Measurements from ENCODE around the gene SAPCD2.

DNA sequence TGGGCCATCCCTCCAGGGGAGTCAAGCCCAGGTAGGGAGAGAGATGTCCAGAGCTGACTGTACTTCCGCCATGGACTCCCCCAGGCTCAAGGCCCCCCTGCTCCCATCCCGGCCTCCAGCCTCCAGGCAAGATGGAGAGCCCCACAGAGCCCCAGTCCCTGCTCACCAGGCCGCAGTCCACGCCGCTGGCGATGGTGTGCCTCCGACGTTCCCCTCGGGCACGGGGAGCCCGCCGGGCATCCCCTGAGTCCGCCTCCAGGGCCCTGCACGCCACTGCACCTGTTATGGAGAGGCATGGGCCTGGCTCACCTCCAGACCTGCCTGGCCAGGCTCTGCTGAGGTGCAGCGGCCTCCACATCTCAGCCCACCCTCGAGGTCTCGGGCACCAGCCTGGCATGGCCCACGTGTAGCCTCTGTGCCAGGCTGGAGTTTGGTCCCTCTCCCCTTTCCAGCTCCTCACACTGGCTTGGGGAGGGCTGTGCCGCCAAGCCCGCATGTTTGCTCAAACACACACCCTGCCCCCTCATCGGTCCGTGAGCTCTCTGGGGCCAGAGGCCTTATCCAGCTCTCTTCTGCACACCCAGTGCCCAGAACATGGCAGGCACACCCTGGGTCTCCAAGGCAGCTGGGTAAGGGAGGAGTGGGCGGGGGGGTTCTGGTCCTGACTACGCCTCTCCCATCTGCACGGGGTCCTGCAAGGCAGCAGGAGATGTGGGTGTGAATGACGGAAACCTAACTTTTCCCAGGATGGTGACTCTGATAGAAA, 4.1 kb downstream of the SAPCD2 start:
- TF ChIP-seq CTCF (IDR thresholded peaks at IDR 0.05) (no peak), POLR2A (IDR thresholded peaks at IDR 0.05) (no peak)
